ENCODE data around the gene RTN4RL1.
A peak's percentile ranks its signal among the peaks of the same experiment; 100 is the strongest.
"Not testable (repeated sequence)": the region's sequence is repeated elsewhere in the genome, so short reads cannot be mapped to it uniquely, and the experiment has no call there.

RTN4RL1 gene

GRCh38 chr17:1904273-1905182, 120.6 kb downstream of the RTN4RL1 start:
- Mint-ChIP-seq H3K4me1 (peaks cover 9% of the 10 kb centered on the region), H3K4me3 (no peak overlapping the region), H3K27me3 (peaks cover 39% of the 10 kb centered on the region), H3K36me3 (ENCODE audit: low read depth) (peaks cover under 1% of the 10 kb centered on the region), H3K9me3 (no peaks in the 10 kb centered on the region), H3K27ac (no peak overlapping the region)
- ATAC-seq (no peak), DNase-seq (no peak)

- H3K4me1 Mint-ChIP-seq, result no peaks in the 10 kb centered on the region
- no peaks in the 10 kb centered on the region for H3K9me3 Mint-ChIP-seq
- H3K27ac Mint-ChIP-seq, result no peak overlapping the region
- no peak for ATAC-seq
- H3K4me3 Mint-ChIP-seq, result no peak overlapping the region
- H3K27me3 Mint-ChIP-seq, result no peaks in the 10 kb centered on the region
- DNase-seq, result no peak
- H3K36me3 Mint-ChIP-seq (ENCODE audit: low read depth), result peaks cover 27% of the 10 kb centered on the region
These were observed 125.6 kb downstream of the RTN4RL1 start for GRCh38 chr17:1899403-1900000.

GRCh38 chr17:1898872-1899271, 126.3 kb downstream of the RTN4RL1 start:
- Mint-ChIP-seq H3K36me3 (ENCODE audit: low read depth) (peaks cover 33% of the 10 kb centered on the region), H3K4me1 (no peaks in the 10 kb centered on the region), H3K27me3 (no peaks in the 10 kb centered on the region), H3K4me3 (no peak overlapping the region), H3K27ac (no peak overlapping the region), H3K9me3 (no peaks in the 10 kb centered on the region)
- ATAC-seq, result no peak
- no peak for DNase-seq

GRCh38 chr17:1898332-1898731, 126.8 kb downstream of the RTN4RL1 start:
- Mint-ChIP-seq H3K27ac (no peak overlapping the region), H3K4me3 (no peak overlapping the region), H3K27me3 (no peaks in the 10 kb centered on the region), H3K9me3 (no peaks in the 10 kb centered on the region), H3K4me1 (no peaks in the 10 kb centered on the region), H3K36me3 (ENCODE audit: low read depth) (peaks cover 36% of the 10 kb centered on the region)
- no peak for DNase-seq
- ATAC-seq, result no peak

GRCh38 chr17:1897105-1897656, 128.0 kb downstream of the RTN4RL1 start:
- no peak overlapping the region for H3K4me3 Mint-ChIP-seq
- ATAC-seq (no peak), DNase-seq (no peak)
- peaks cover 45% of the 10 kb centered on the region for H3K36me3 Mint-ChIP-seq (ENCODE audit: low read depth)
- H3K4me1 Mint-ChIP-seq, result no peaks in the 10 kb centered on the region
- H3K27ac Mint-ChIP-seq, result no peak overlapping the region
- H3K27me3 Mint-ChIP-seq, result no peaks in the 10 kb centered on the region
- no peaks in the 10 kb centered on the region for H3K9me3 Mint-ChIP-seq

- H3K27ac Mint-ChIP-seq, result no peak overlapping the region
These were observed 128.7 kb downstream of the RTN4RL1 start for GRCh38 chr17:1896243-1897104.

GRCh38 chr17:1895479-1895878, 129.7 kb downstream of the RTN4RL1 start:
- ATAC-seq, result not testable (repeated sequence)

More at GRCh38 chr17:1896243-1897104, 128.7 kb downstream of the RTN4RL1 start:
- H3K4me3 Mint-ChIP-seq, result no peak overlapping the region
- ATAC-seq, result no peak
- no peaks in the 10 kb centered on the region for H3K27me3 Mint-ChIP-seq
- no peak for DNase-seq
- H3K9me3 Mint-ChIP-seq, result no peaks in the 10 kb centered on the region
- no peaks in the 10 kb centered on the region for H3K4me1 Mint-ChIP-seq
- H3K36me3 Mint-ChIP-seq (ENCODE audit: low read depth), result peaks cover 49% of the 10 kb centered on the region

GRCh38 chr17:1894753-1895339, 130.3 kb downstream of the RTN4RL1 start:
- H3K4me3 Mint-ChIP-seq, result no peak overlapping the region
- DNase-seq (no peak), ATAC-seq (no peak)
- H3K27ac Mint-ChIP-seq, result no peak overlapping the region
- peaks cover 55% of the 10 kb centered on the region for H3K36me3 Mint-ChIP-seq (ENCODE audit: low read depth)
- no peaks in the 10 kb centered on the region for H3K27me3 Mint-ChIP-seq
- peaks cover 6% of the 10 kb centered on the region for H3K4me1 Mint-ChIP-seq
- no peaks in the 10 kb centered on the region for H3K9me3 Mint-ChIP-seq

More at GRCh38 chr17:1895479-1895878, 129.7 kb downstream of the RTN4RL1 start:
- not testable (repeated sequence) for H3K4me1 Mint-ChIP-seq, H3K27me3 Mint-ChIP-seq, H3K27ac Mint-ChIP-seq, H3K4me3 Mint-ChIP-seq, DNase-seq, H3K9me3 Mint-ChIP-seq
- H3K36me3 Mint-ChIP-seq (ENCODE audit: low read depth), result peaks cover 55% of the 10 kb centered on the region

- H3K9me3 Mint-ChIP-seq, result no peaks in the 10 kb centered on the region
- H3K27me3 Mint-ChIP-seq, result no peaks in the 10 kb centered on the region
- H3K4me1 Mint-ChIP-seq, result peaks cover 6% of the 10 kb centered on the region
- ATAC-seq (peak; percentile 80), DNase-seq (no peak)
- H3K27ac Mint-ChIP-seq, result peak overlapping the region; percentile 76
- peaks cover 47% of the 10 kb centered on the region for H3K36me3 Mint-ChIP-seq (ENCODE audit: low read depth)
- peak overlapping the region; percentile 2 for H3K4me3 Mint-ChIP-seq
These were observed 134.2 kb downstream of the RTN4RL1 start for GRCh38 chr17:1890758-1891450.

- ATAC-seq (no peak), DNase-seq (no peak)
- Mint-ChIP-seq H3K36me3 (ENCODE audit: low read depth) (peaks cover 55% of the 10 kb centered on the region), H3K4me1 (peaks cover 6% of the 10 kb centered on the region), H3K4me3 (no peak overlapping the region), H3K27me3 (no peaks in the 10 kb centered on the region), H3K27ac (no peak overlapping the region), H3K9me3 (no peaks in the 10 kb centered on the region)
These were observed 136.4 kb downstream of the RTN4RL1 start for GRCh38 chr17:1888741-1889140.
